BLaER1 treated with 17β-estradiol and CSF1 and Interleukin-3, amounts not matched to agents 10 nM and 100 nM (cell line): Measurements from ENCODE around the gene CALML5.

Source experiments
- H3K27ac ChIP-seq, 11 experiments: shearing (Covaris generic); formaldehyde crosslinking; 2 replicates each; pipeline ENCODE4 v1.8.1; 2022
- H3K27me3 ChIP-seq, 11 experiments: shearing (Covaris generic); formaldehyde crosslinking; 2 replicates each; pipeline ENCODE4 v1.8.1; 2022
- H3K36me3 ChIP-seq, 11 experiments: shearing (Covaris generic); formaldehyde crosslinking; 2 replicates each; pipeline ENCODE4 v1.8.1; 2022
- H3K4me1 ChIP-seq, 10 experiments: shearing (Covaris generic); formaldehyde crosslinking; 2 replicates each; pipeline ENCODE4 v1.8.1; 2022
- H3K4me2 ChIP-seq, 11 experiments: shearing (Covaris generic); formaldehyde crosslinking; 2 replicates each; pipeline ENCODE4 v1.8.1; 2022
- H3K4me3 ChIP-seq, 10 experiments: shearing (Covaris generic); formaldehyde crosslinking; 2 replicates each; pipeline ENCODE4 v1.8.1; 2022
- H3K9ac ChIP-seq, 11 experiments: shearing (Covaris generic); formaldehyde crosslinking; 2 replicates each; pipeline ENCODE4 v1.8.1; 2022
- H3K9me3 ChIP-seq, 11 experiments: shearing (Covaris generic); formaldehyde crosslinking; replicated peaks in 1 of 11; 2 replicates each; pipeline ENCODE4 v1.8.1; 2022
- H4K20me1 ChIP-seq, 11 experiments: shearing (Covaris generic); formaldehyde crosslinking; 2 replicates each; pipeline ENCODE4 v1.8.1; 2022
- Cebpa-rat ChIP-seq, 11 experiments: shearing (Covaris generic); IDR thresholded peaks; 2 replicates each; pipeline ENCODE4 v1.8.1; 2022

The CALML5 gene

DNA sequence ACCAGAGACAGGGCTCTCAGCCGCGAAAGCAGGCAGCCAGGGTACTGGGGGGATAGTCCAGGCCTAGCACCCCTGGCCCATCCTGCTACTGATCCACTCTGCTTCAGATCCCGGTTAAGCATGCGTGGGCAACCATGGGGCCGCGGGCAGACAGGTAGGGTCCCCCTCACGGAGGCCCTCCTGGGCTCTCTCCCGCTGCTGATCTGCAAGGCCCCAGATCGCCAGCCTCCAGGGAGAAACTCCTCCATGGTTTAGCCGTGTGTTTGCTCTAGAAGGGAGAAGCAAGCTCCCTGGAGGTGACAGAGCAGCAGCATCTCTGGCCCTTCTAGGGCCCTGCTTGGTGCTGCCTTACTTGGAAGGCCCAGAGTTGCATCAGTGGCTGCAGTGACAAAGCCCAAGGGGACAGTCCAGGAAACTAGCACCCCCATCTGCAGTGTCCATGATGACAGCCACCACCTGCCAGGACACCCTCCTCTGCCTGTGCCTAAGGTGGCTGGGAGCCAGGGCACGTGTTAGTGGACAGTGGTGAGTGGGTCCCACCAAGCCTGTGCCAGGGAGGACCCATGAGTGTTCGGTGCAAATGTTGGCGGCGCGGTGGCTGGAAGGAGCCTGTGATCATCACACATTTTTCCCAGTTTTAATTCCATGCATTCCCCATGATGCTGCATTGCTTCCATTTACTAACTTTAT lies 29.2 kb downstream of the CALML5 start:
- H3K4me3 ChIP-seq = no peak overlapping the region
- no peak overlapping the region for H3K27ac ChIP-seq
- H3K36me3 ChIP-seq = no peaks in the 10 kb centered on the region
- TF ChIP-seq Cebpa-rat (IDR thresholded peaks at IDR 0.05) = no peak
- H3K9ac ChIP-seq = no peak overlapping the region
- H4K20me1 ChIP-seq = no peaks in the 10 kb centered on the region
- H3K4me2 ChIP-seq = no peak overlapping the region
- no peaks in the 10 kb centered on the region for H3K4me1 ChIP-seq
- H3K9me3 ChIP-seq = peaks cover 0 to 19% (median 15%) of the 10 kb centered on the region in 11 experiments; a peak in 17 of 22 replicates
- no peaks in the 10 kb centered on the region for H3K27me3 ChIP-seq

DNA sequence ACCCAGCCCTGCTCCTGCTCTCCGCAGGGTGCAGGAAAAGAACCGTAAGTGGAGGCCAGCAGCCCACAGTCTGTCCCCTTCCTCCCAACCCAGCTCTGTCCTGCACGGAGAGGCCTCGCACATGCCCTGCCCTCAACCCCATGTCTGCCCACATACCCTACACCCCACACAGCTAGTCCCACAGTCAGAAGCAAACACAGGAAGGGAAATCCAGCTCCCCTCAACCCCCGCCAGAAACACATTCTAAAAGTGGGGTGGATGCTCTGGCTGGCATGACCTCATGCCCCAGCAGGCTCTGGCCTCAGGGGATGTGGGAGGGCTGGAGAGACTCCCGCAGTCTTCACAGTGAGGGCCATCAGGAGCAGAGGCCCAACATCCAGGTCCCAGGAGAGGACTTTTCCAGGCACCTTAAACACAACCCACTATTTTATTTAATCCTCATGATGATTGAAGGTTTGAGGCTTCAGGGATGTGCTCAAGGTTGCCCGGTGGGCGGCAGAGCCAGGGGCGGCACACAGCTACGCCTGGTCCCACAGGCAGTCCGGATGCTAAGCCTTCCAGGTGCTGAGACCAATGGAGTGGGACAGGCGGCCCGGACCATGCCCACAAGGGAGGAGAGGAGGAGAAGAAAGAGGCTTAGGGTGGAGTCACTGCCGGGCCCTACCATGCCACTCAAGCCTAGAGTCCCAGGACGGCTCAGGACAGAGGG lies 29.9 kb downstream of the CALML5 start:
- Histone ChIP-seq H4K20me1 (no peaks in the 10 kb centered on the region), H3K4me1 (no peaks in the 10 kb centered on the region), H3K27me3 (no peaks in the 10 kb centered on the region), H3K36me3 (no peaks in the 10 kb centered on the region), H3K27ac (no peak overlapping the region), H3K9ac (no peak overlapping the region), H3K4me3 (no peak overlapping the region), H3K9me3 (peaks cover 0 to 19% (median 15%) of the 10 kb centered on the region in 11 experiments; a peak in 17 of 22 replicates), H3K4me2 (no peak overlapping the region)
- no peak for TF ChIP-seq Cebpa-rat (IDR thresholded peaks at IDR 0.05)

DNA sequence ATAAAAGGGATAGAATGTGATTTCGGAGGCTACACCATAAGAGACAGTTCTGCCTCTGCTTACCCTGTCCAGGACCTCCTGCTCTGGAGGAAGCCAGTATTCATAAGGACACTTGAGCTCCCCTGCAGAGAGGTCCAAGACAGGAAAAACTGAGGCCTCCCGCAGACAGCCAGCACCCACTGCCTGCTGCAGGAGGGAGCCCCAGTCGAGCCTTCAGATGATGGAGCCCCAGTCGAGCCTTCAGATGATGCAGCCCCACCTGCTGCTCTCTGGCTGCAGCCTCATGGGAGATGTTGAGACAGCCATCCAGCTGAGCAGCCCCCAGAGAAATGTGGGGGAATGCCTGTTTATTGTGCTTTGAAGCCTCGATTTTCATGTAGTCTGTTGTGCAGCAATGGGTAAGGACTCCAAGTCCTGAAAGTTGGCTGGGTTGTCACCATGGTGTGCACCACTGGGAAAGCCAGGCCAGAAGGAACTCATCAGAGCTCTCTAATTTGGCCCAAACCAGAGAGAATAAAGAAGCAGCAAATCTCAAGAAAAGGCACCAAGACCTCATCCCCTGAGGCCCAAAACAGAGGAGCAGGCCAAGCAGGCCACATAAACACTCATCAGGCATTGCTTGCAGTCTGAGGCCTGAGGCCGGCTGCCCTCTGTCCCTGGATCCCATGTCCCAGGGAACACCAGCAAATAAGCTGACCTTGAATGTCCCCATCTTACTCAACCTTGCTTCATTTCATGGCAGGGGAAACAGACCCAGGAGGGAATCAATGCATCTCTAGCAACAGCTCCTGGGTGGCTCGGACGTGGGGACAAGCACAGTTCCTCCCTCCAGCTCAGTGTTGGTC lies 30.9 kb downstream of the CALML5 start:
- no peaks in the 10 kb centered on the region for H4K20me1 ChIP-seq
- TF ChIP-seq Cebpa-rat (IDR thresholded peaks at IDR 0.05) = no peak
- no peaks in the 10 kb centered on the region for H3K27me3 ChIP-seq
- H3K27ac ChIP-seq = no peak overlapping the region
- no peak overlapping the region for H3K9ac ChIP-seq
- H3K36me3 ChIP-seq = no peaks in the 10 kb centered on the region
- no peaks in the 10 kb centered on the region for H3K4me1 ChIP-seq
- H3K9me3 ChIP-seq = peaks cover 0 to 19% (median 15%) of the 10 kb centered on the region in 11 experiments; a peak in 17 of 22 replicates
- H3K4me3 ChIP-seq = no peak overlapping the region
- no peak overlapping the region for H3K4me2 ChIP-seq

DNA sequence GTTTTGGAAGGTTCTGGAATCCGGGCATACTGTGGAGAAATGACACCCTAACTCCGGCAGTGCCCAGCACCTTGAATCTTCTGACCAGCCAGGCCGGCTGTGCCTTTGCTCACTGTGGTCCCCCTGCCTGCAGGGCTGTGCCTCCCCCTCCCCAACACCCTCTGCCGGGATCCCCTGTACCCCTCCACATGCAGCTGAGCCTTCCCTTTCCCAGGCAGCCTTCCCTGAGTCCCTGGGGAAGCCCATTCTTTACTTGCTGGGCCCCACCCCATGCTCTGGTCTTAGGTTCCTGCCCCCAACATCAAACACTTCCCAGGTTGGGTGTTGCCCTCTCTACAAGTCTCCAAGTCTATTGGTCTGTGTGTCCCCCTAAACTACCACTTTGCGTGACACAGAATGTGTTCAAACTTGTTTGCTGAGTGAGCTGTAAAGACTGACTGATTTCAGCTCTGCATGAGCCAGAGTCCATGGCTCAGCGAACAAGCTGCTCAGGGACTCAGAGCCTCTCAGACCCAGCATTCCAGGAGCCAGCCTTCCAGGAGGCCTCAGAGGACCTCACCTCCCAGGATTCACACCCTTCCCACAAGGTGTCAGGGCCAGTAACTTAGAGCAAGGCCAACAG lies 31.6 kb downstream of the CALML5 start:
- Histone ChIP-seq H3K4me2 (no peak overlapping the region), H3K27ac (no peak overlapping the region), H3K4me3 (no peak overlapping the region), H4K20me1 (no peaks in the 10 kb centered on the region), H3K9ac (no peak overlapping the region), H3K36me3 (no peaks in the 10 kb centered on the region), H3K9me3 (peaks cover 0 to 19% (median 15%) of the 10 kb centered on the region in 11 experiments; a peak in 17 of 22 replicates), H3K27me3 (no peaks in the 10 kb centered on the region), H3K4me1 (peaks cover 0 to 3% (median 3%) of the 10 kb centered on the region in 10 experiments; a peak in 13 of 20 replicates)
- TF ChIP-seq Cebpa-rat (IDR thresholded peaks at IDR 0.05) = no peak

DNA sequence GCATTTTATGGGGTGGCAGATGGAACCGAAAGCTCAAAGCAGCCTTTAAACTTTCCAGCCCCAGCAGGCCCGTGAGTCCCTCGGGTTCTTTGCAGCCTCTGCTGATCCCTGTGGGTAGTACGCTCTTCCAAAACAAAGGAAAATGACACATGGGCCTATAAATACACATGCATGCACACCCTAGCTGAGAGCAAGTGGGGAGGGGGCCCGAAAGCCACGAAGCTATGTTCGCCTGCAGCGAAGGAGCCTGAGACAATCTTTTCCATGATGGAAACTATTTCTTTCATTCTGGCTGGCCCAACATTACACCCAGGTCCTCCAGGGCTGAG lies 32.2 kb downstream of the CALML5 start:
- Histone ChIP-seq H3K4me2 (no peak overlapping the region), H4K20me1 (no peaks in the 10 kb centered on the region), H3K27me3 (no peaks in the 10 kb centered on the region), H3K9ac (no peak overlapping the region), H3K36me3 (no peaks in the 10 kb centered on the region), H3K27ac (no peak overlapping the region), H3K4me1 (peaks cover 4 to 9% (median 8%) of the 10 kb centered on the region in 10 experiments), H3K9me3 (peaks cover 0 to 19% (median 15%) of the 10 kb centered on the region in 11 experiments; a peak in 17 of 22 replicates), H3K4me3 (no peak overlapping the region)
- no peak for TF ChIP-seq Cebpa-rat (IDR thresholded peaks at IDR 0.05)

DNA sequence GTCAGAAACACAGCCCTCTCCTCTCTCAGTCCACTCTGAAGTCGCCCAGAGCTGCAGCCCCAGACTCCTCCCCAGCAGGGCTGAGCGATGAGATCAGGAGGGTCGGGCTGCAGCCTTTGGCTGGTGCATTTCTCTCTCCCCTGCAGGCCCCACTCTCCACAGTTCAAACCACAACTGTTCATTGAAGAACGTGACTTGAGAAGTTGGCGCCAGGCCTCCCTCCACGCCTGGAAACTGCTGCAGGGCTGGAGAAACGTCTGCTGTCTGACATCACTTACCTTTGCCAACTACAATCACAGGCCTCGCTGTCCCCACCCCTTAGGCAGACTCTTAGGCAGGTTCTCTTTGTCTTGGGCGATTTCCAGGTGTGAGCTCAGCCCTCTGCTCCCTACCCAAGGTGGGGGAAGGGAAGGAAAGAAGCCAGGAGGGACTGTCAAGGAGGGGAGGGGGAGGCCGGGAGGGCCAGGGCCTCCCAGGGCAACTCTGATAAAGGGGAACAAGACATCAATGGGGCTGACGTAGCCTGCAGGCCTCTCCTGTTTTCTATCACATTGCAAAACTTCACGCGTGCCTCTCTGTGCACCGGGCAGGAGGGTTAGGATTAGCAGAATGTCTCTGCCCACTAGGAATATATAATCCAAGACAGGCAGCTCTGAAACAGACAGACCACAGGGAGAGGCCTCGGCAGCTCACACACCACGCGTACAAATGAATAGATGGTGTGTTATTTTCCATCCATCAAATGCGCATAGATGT lies 32.7 kb downstream of the CALML5 start:
- no peaks in the 10 kb centered on the region for H3K27me3 ChIP-seq
- no peaks in the 10 kb centered on the region for H3K36me3 ChIP-seq
- peaks cover 9 to 15% (median 14%) of the 10 kb centered on the region in 10 experiments for H3K4me1 ChIP-seq
- no peak for TF ChIP-seq Cebpa-rat (IDR thresholded peaks at IDR 0.05)
- no peak overlapping the region for H3K27ac ChIP-seq
- no peak overlapping the region for H3K4me2 ChIP-seq
- H3K9me3 ChIP-seq = peaks cover 0 to 19% (median 15%) of the 10 kb centered on the region in 11 experiments; a peak in 17 of 22 replicates
- H3K9ac ChIP-seq = no peak overlapping the region
- no peaks in the 10 kb centered on the region for H4K20me1 ChIP-seq
- H3K4me3 ChIP-seq = no peak overlapping the region

DNA sequence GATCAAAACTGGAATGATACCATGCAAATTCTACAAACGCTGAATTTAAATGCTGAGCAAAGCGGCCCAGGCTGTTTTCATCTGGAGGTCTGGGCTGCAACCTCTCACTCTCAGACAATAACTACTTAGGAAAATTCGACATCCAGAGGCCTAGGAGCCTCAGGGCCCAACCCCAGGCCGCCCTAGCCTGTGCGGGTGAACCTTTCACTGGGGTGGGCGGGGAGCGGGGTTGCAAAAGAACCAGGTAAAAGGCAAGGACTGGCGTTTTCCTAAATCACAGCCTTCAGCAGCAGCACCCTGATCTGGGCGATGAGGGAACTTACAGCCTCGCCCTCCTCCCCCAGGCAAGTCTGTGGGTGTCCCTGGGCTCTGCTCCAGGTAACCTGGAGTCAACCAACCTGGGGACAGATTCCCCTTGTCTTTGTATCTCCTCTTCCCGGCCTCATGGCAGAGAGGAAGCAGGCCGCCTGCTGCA lies 33.4 kb downstream of the CALML5 start:
- H3K36me3 ChIP-seq = no peaks in the 10 kb centered on the region
- H3K9me3 ChIP-seq = peaks cover 0 to 19% (median 15%) of the 10 kb centered on the region in 11 experiments; a peak in 17 of 22 replicates
- H3K4me1 ChIP-seq = peaks cover 14 to 21% (median 20%) of the 10 kb centered on the region in 10 experiments
- no peak overlapping the region for H3K4me3 ChIP-seq
- no peak overlapping the region for H3K4me2 ChIP-seq
- H3K27me3 ChIP-seq = no peaks in the 10 kb centered on the region
- no peak overlapping the region for H3K9ac ChIP-seq
- TF ChIP-seq Cebpa-rat (IDR thresholded peaks at IDR 0.05) = no peak
- H3K27ac ChIP-seq = no peak overlapping the region
- no peaks in the 10 kb centered on the region for H4K20me1 ChIP-seq

DNA sequence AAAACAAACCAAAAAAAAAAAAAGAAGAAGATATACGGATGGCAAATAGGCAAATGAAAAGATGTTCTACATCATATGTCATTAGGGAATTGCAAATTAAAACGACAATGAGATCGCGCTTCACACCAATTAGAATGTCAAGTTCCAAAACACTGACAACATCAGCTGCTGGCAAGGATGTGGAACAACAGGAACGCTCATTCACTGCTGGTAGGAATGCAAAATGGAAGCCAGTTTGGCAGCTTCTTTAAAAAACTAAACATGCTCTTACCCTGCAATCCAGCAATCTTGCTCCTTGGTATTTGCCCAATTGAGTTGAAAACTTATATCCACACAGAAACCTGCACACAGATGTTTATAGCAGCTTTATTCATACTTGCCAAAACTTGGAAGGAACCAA lies 34.8 kb downstream of the CALML5 start:
- no peaks in the 10 kb centered on the region for H3K27me3 ChIP-seq
- peaks cover 0 to 19% (median 15%) of the 10 kb centered on the region in 11 experiments; a peak in 17 of 22 replicates for H3K9me3 ChIP-seq
- TF ChIP-seq Cebpa-rat (IDR thresholded peaks at IDR 0.05) = no peak
- H3K27ac ChIP-seq = no peak overlapping the region
- H3K4me3 ChIP-seq = no peak overlapping the region
- H3K36me3 ChIP-seq = peaks cover 0 to 14% (median 10%) of the 10 kb centered on the region in 11 experiments; a peak in 13 of 22 replicates
- H3K4me2 ChIP-seq = no peak overlapping the region
- H4K20me1 ChIP-seq = no peaks in the 10 kb centered on the region
- no peak overlapping the region for H3K9ac ChIP-seq
- H3K4me1 ChIP-seq = peaks cover 14 to 25% (median 23%) of the 10 kb centered on the region in 10 experiments
